Smooth muscle cell (in vitro differentiated cells): ENCODE measurements around the gene NDUFAB1. TPM values are rescaled to one million over a fixed set of nuclear protein-coding genes. Genes with fewer than 3 reads are reported as not detected.

Source experiments
- DNase-seq: peaks from one replicate; lab custom pipeline; 2025; ENCODE audit not compliant: unreplicated experiment; lab: John Stamatoyannopoulos, UW
- H2AFZ ChIP-seq: fragments of 200-600 bp; sonication (generic); 2 replicates; pipeline ENCODE4 v1.6.0; 2016; ENCODE audit warnings: antibody characterized with exemption, low read depth, mild to moderate bottlenecking
- H3F3A ChIP-seq: fragments of 200-600 bp; sonication (generic); 2 replicates; pipeline ENCODE4 v1.6.0; 2017; ENCODE audit warnings: antibody characterized with exemption, low read depth
- H3K27ac ChIP-seq: fragments of 200-600 bp; sonication (generic); 2 replicates; pipeline ENCODE4 v1.5.1; 2016; ENCODE audit warnings: low read depth, mild to moderate bottlenecking
- H3K27me3 ChIP-seq: fragments of 200-600 bp; sonication (generic); 2 replicates; pipeline ENCODE4 v1.6.1; 2016; ENCODE audit warnings: low read depth, mild to moderate bottlenecking
- H3K36me3 ChIP-seq: fragments of 200-600 bp; sonication (generic); 2 replicates; pipeline ENCODE4 v1.5.1; 2016; ENCODE audit warnings: low read depth
- H3K4me1 ChIP-seq: fragments of 200-600 bp; sonication (generic); 2 replicates; pipeline ENCODE4 v1.5.1; 2016; ENCODE audit warnings: low read depth
- H3K4me2 ChIP-seq: fragments of 200-600 bp; sonication (generic); 2 replicates; pipeline ENCODE4 v1.6.0; 2016; ENCODE audit warnings: mild to moderate bottlenecking
- H3K4me3 ChIP-seq: fragments of 200-600 bp; sonication (generic); 2 replicates; pipeline ENCODE4 v1.5.1; 2016; ENCODE audit warnings: mild to moderate bottlenecking
- H3K79me2 ChIP-seq: fragments of 200-600 bp; sonication (generic); 2 replicates; pipeline ENCODE4 v1.6.0; 2016; ENCODE audit warnings: low read depth, mild to moderate bottlenecking
- H3K9ac ChIP-seq: fragments of 200-600 bp; sonication (generic); 2 replicates; pipeline ENCODE4 v1.6.0; 2016; ENCODE audit warnings: low read depth
- H3K9me3 ChIP-seq: fragments of 200-600 bp; sonication (generic); replicated peaks from 2 replicates; pipeline ENCODE4 v1.5.1; 2016; ENCODE audit warnings: low read depth
- H4K20me1 ChIP-seq: fragments of 200-600 bp; sonication (generic); 2 replicates; pipeline ENCODE4 v1.6.0; 2016; ENCODE audit warnings: low read depth
- WGBS: methylation state at CpG from one replicate; pipeline ENCODE4 v1.1.7; 2016; ENCODE audit warnings: low lambda C conversion rate; 5-methylcytosine and 5-hydroxymethylcytosine counted together
- polyA plus RNA-seq: library from polyadenylated mRNA; unstranded; fragments of >200 nt; fragmentation: Nextera tagmentation; extraction: Ambion mirVana; gene quantifications from 2 replicates; pipeline ENCODE4 v1.2.1, GENCODE V29; 2016
- total RNA-seq: library from RNA; depleted of rRNA; stranded (reverse); fragments of >200 nt; gene quantifications from 2 replicates; pipeline ENCODE4 v1.2.3, GENCODE V29; 2014
- TF ChIP-seq, protein P1 (sequence below): fragments of 200-600 bp; sonication (generic); IDR thresholded peaks from 2 replicates; pipeline ENCODE4 v1.5.1; 2017; ENCODE audit warnings: borderline replicate concordance, mild to moderate bottlenecking, antibody characterized with exemption; ENCODE audit not compliant: insufficient read depth, poor library complexity, severe bottlenecking

The NDUFAB1 gene
- total and polyA plus RNA-seq, 2 experiments from 2014 or later: 192 to 252 TPM

DNA sequence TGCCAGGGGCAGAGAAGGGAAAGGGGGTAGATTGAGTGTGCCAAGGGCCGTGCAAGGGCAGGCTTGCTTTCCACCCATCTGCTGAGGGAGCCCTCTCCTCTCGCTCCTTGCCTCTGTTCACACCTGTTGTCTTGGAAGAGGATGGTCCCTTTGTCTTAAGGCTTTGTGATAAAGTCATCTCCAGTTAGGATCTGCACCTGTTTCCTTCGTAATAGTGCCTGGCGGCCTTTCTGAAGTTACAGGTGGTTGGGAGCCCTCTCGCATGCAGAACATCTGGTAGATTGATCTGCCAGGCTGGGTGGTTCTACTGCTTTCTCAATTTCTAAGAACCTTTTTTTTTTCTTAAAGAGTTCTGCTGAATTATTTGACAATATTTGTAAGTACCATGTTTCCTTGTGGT, 22.3 kb downstream of the NDUFAB1 start:
- TF ChIP-seq, protein P1, sequence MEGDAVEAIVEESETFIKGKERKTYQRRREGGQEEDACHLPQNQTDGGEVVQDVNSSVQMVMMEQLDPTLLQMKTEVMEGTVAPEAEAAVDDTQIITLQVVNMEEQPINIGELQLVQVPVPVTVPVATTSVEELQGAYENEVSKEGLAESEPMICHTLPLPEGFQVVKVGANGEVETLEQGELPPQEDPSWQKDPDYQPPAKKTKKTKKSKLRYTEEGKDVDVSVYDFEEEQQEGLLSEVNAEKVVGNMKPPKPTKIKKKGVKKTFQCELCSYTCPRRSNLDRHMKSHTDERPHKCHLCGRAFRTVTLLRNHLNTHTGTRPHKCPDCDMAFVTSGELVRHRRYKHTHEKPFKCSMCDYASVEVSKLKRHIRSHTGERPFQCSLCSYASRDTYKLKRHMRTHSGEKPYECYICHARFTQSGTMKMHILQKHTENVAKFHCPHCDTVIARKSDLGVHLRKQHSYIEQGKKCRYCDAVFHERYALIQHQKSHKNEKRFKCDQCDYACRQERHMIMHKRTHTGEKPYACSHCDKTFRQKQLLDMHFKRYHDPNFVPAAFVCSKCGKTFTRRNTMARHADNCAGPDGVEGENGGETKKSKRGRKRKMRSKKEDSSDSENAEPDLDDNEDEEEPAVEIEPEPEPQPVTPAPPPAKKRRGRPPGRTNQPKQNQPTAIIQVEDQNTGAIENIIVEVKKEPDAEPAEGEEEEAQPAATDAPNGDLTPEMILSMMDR: no peak
- Histone ChIP-seq H4K20me1 (peaks cover 10% of the 10 kb centered on the region), H3K36me3 (peaks cover 5% of the 10 kb centered on the region), H3F3A (peaks cover 9% of the 10 kb centered on the region), H2AFZ (no peak overlapping the region), H3K4me2 (no peak overlapping the region), H3K4me1 (no peaks in the 10 kb centered on the region), H3K27ac (no peak overlapping the region), H3K4me3 (no peak overlapping the region), H3K9ac (no peak overlapping the region), H3K9me3 (no peaks in the 10 kb centered on the region), H3K27me3 (no peaks in the 10 kb centered on the region), H3K79me2 (no peaks in the 10 kb centered on the region)
- 96% methylated on average over 5 of the region's 5 CpGs for WGBS
- no peak for DNase-seq

DNA sequence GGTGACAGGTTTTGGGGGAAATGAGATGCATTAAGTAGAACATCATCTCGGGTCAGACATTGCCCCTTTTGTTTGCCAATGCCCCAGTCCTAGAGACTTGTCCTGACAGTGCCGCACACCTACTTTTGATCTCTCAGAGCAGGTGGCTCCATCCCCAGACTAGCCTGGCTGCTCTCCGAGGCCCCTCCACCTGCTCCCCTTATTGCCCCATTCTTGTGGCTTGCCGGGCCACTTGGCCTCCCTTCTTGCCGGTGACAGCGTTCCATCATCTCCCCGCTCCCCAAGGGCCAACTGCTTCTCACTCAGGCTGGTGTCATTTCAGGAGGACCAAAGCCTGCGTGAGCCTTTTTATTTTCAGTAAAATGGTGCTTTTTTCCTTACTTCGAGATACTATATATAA, 23.7 kb downstream of the NDUFAB1 start:
- TF ChIP-seq, protein P1: no peak
- WGBS: 98% methylated on average over 9 of the region's 9 CpGs
- Histone ChIP-seq H4K20me1 (peaks cover 10% of the 10 kb centered on the region), H3K9me3 (no peaks in the 10 kb centered on the region), H2AFZ (no peak overlapping the region), H3K4me3 (no peak overlapping the region), H3F3A (no peaks in the 10 kb centered on the region), H3K9ac (no peak overlapping the region), H3K79me2 (no peaks in the 10 kb centered on the region), H3K36me3 (peaks cover 6% of the 10 kb centered on the region), H3K4me2 (no peak overlapping the region), H3K4me1 (no peaks in the 10 kb centered on the region), H3K27ac (no peak overlapping the region), H3K27me3 (no peaks in the 10 kb centered on the region)
- no peak for DNase-seq

DNA sequence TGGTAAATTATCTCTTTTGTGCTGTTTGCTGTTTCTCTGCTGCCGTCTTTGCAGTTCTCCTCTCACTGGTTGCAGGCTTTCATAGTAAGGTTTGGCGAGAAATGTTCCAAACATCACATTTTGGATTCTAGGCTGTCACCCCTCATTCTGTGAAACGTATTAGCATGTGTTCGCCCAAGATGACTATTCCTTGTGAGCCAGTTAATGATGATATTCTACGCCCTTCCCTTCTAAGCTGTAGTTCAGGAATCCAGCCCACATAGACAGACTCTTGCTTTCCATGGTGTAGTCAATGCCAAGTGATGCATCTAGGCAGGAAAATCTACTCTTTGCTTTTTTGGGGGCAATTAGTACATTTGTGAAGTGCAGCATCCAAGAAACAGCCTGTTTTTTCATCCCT, 24.2 kb downstream of the NDUFAB1 start:
- H3K4me2 ChIP-seq: no peak overlapping the region
- WGBS: 98% methylated on average over 5 of the region's 5 CpGs
- H4K20me1 ChIP-seq: peaks cover 10% of the 10 kb centered on the region
- H3K27ac ChIP-seq: no peak overlapping the region
- no peak overlapping the region for H3K9ac ChIP-seq
- no peaks in the 10 kb centered on the region for H3K79me2 ChIP-seq
- no peaks in the 10 kb centered on the region for H3K4me1 ChIP-seq
- no peak overlapping the region for H3K4me3 ChIP-seq
- DNase-seq: no peak
- no peak overlapping the region for H2AFZ ChIP-seq
- H3F3A ChIP-seq: no peaks in the 10 kb centered on the region
- H3K9me3 ChIP-seq: no peaks in the 10 kb centered on the region
- TF ChIP-seq, protein P1: no peak
- H3K36me3 ChIP-seq: peaks cover 9% of the 10 kb centered on the region
- H3K27me3 ChIP-seq: no peaks in the 10 kb centered on the region

DNA sequence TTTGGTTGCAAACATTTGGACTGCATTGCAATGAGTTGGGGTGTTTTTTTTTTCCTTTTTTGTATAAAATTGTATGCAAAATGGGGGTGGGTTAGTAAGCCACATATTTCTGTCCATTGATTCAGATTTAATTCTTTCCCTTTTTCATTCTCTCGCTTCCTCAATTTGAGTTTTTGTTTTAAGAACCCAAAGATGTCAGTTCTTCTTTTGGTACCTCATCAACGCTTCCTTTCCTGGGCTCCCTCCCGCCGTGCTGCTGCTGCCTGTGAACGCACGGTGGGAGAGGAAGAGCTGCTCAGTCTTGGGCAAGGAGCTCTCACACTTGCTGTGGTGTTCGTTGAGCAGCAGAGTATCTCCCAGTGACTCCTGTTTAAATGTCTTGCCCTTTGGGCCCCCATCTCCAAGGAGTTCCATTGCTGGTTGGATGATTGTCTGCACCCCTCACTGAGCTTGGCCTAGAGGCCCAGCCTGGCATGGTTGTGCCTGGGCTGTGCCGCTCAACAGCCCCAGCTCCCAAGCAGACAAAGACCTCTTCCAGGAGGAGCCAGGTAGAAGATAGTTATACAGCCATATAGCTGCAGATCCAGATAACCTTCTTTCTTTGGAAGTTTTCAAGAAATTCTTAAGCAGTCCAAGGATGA, 25.0 kb downstream of the NDUFAB1 start:
- Histone ChIP-seq H2AFZ (no peak overlapping the region), H3K79me2 (no peaks in the 10 kb centered on the region), H3K9me3 (no peaks in the 10 kb centered on the region), H4K20me1 (peaks cover 10% of the 10 kb centered on the region), H3K4me2 (no peak overlapping the region), H3K4me3 (no peak overlapping the region), H3K27me3 (no peaks in the 10 kb centered on the region), H3K4me1 (no peaks in the 10 kb centered on the region), H3K27ac (no peak overlapping the region), H3F3A (no peaks in the 10 kb centered on the region), H3K36me3 (peaks cover 12% of the 10 kb centered on the region), H3K9ac (no peak overlapping the region)
- DNase-seq: no peak
- 96% methylated on average over 8 of the region's 8 CpGs for WGBS
- TF ChIP-seq, protein P1: no peak
